ENCODE data around the gene MGMT. TPM values are rescaled to one million over a fixed set of nuclear protein-coding genes. Genes with fewer than 3 reads are reported as not detected.

MGMT gene
- total and polyA plus RNA-seq, 2 of the 4 experiments (the other 2 are of a cell fraction), result 11.5 to 17.8 TPM

DNA sequence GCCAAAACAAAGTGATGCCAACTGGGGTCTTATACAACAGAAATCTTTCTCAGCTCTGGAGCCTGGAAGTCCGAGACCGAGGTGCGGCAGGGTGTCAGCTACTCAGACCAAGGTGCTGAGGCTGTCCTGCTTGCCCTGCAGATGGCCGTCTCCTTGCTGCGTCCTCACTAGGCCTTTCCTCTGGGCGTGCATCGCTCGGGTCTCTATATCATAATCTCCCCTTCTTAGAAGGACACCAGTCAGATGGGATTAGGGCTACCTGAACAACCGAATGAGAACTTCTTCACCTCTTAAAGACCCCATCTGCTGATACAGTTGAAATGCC lies 252.3 kb downstream of the MGMT start:
- ATAC-seq (ENCODE audit: low read depth) (no peak), DNase-seq (no peak)
- dilution Hi-C loops (cut with HindIII; ENCODE audit: low sequenced_read_pairs, unreplicated experiment) (no loop called here), intact Hi-C loops (cut with micrococcal nuclease) (no loop called here), in situ Hi-C loops (cut with MboI; ENCODE audit: low sequenced_read_pairs) (no loop called here)
- H3K4ac ChIP-seq (ENCODE audit: low read depth, low read length), result no peak overlapping the region
- H4K20me1 ChIP-seq (ENCODE audit: insufficient read depth, low read length), result no peaks in the 10 kb centered on the region
- no peaks in the 10 kb centered on the region for H3K27me3 ChIP-seq (ENCODE audit: control insufficient read depth, insufficient read depth, low read length)
- ChIA-PET POLR2A (ENCODE audit: unreplicated experiment) (no interaction called here), CTCF (no interaction called here)
- H3K4me3 ChIP-seq (ENCODE audit: insufficient read depth, low read depth, low read length), result no peak overlapping the region
- no peak overlapping the region for H3K9ac ChIP-seq (ENCODE audit: low read depth, low read length)
- no peaks in the 10 kb centered on the region for H3K9me1 ChIP-seq (ENCODE audit: insufficient read depth, low read length)
- no peak overlapping the region for H3K14ac ChIP-seq (replicated peaks; ENCODE audit: low read depth, low read length)
- no peak overlapping the region for H3K4me2 ChIP-seq (ENCODE audit: low read depth, low read length)
- no peak overlapping the region for H4K8ac ChIP-seq (ENCODE audit: low read depth in 2 of 2, low read length in 2 of 2)
- no peak overlapping the region for H3K23ac ChIP-seq (ENCODE audit: low read depth, low read length)
- H3K79me1 ChIP-seq (ENCODE audit: low read depth in 1 of 2, low read length in 2 of 2), result no peaks in the 10 kb centered on the region
- no peaks in the 10 kb centered on the region for H3K36me3 ChIP-seq (ENCODE audit: control insufficient read depth, insufficient read depth, low read length)
- 100% methylated on average over 2 of the region's 9 CpGs; no CpG with 5 or more reads in 1 of the 2 experiments for WGBS, 2 experiments (ENCODE audit: extremely low coverage in 2 of 2, insufficient read length in 1 of 2)
- H2AK9ac ChIP-seq (replicated peaks; ENCODE audit: low read depth, low read length, poor library complexity), result no peak overlapping the region
- H4K91ac ChIP-seq (ENCODE audit: insufficient read depth, low read depth, low read length), result no peak overlapping the region
- H3K27ac ChIP-seq (ENCODE audit: insufficient read depth, low read length), result no peak overlapping the region
- TF ChIP-seq POLR2A (IDR thresholded peaks at IDR 0.05; ENCODE audit: low read depth, low read length), result no peak
- no peak for TF ChIP-seq CEBPB (IDR thresholded peaks at IDR 0.05; ENCODE audit: low read depth, low read length)
- TF ChIP-seq MAFK (IDR thresholded peaks at IDR 0.05; ENCODE audit: low read depth, low read length), result no peak
- TF ChIP-seq RAD21 (IDR thresholded peaks at IDR 0.05; ENCODE audit: low read length), result no peak
- peaks cover 5% of the 10 kb centered on the region for H3K9me3 ChIP-seq (ENCODE audit: control insufficient read depth, insufficient read depth, low read length)
- H2BK20ac ChIP-seq (ENCODE audit: low read depth, low read length), result no peak overlapping the region
- H2AK5ac ChIP-seq (ENCODE audit: low read depth, low read length), result no peak overlapping the region
- H4K5ac ChIP-seq (ENCODE audit: low read depth, low read length), result no peak overlapping the region
- H2AFZ ChIP-seq (replicated peaks; ENCODE audit: low read length, poor library complexity), result no peak overlapping the region
- no peak overlapping the region for H3K18ac ChIP-seq (ENCODE audit: low read depth, low read length)
- H2BK120ac ChIP-seq (ENCODE audit: low read depth, low read length), result no peak overlapping the region
- H2BK15ac ChIP-seq (ENCODE audit: low read depth, low read length), result no peak overlapping the region
- no peaks in the 10 kb centered on the region for H3K4me1 ChIP-seq (ENCODE audit: control insufficient read depth, insufficient read depth, low read length)
- no peak overlapping the region for H2BK5ac ChIP-seq (ENCODE audit: low read depth, low read length, poor library complexity, severe bottlenecking)
- BruUV-seq (replicated peaks), result no TSS peak
- no peak overlapping the region for H3K56ac ChIP-seq (ENCODE audit: extremely low read depth, insufficient read depth, low read length)

Measured in IMR-90 (cell line).